Measurements from ENCODE around the gene TBX2. TPM values are rescaled to one million over a fixed set of nuclear protein-coding genes. Genes with fewer than 3 reads are reported as not detected.
A peak's percentile ranks its signal among the peaks of the same experiment; 100 is the strongest.

TBX2 gene
- total and polyA plus RNA-seq, 2 of the 13 experiments (the other 11 are each of a cell fraction or from before 2014, with no cell fraction given): 2.8 to 15.3 TPM

GRCh38 chr17:61412143-61412859 lies 12.7 kb downstream of the TBX2 start (continued):
- TF ChIP-seq NONO (IDR thresholded peaks at IDR 0.05) (no peak), NONO (CRISPR knock-in tag; conservative IDR thresholded peaks at IDR 0.05) (peak; percentile 98), RXRA (CRISPR knock-in tag; IDR thresholded peaks at IDR 0.05) (peak; percentile 62; the same call in 1 of the 2 replicates), TEF (CRISPR knock-in tag; IDR thresholded peaks at IDR 0.05) (peak; percentile 30), ZNF503 (CRISPR knock-in tag; IDR thresholded peaks at IDR 0.05) (peak; percentile 55; the same call in 1 of the 2 replicates), STAT5B (CRISPR knock-in tag; IDR thresholded peaks at IDR 0.05) (peak; percentile 40; the same call in 1 of the 2 replicates), ZNF775 (CRISPR knock-in tag; IDR thresholded peaks at IDR 0.05; ENCODE audit: borderline replicate concordance) (peak; percentile 31; the same call in 1 of the 2 replicates), TAF1 (CRISPR knock-in tag; IDR thresholded peaks at IDR 0.05) (peak; percentile 67; the same call in 1 of the 2 replicates), ZNF224 (CRISPR knock-in tag; IDR thresholded peaks at IDR 0.05) (peak; percentile 98), BHLHE40 (IDR thresholded peaks at IDR 0.05; ENCODE audit: low read length) (peak; percentile 43; the same call in 1 of the 2 replicates), GATAD1 (CRISPR knock-in tag; IDR thresholded peaks at IDR 0.05) (peak; percentile 68), NAIF1 (CRISPR knock-in tag; IDR thresholded peaks at IDR 0.05; ENCODE audit: borderline replicate concordance) (0 out of 2 replicates have a peak, but pooled peaks have one; percentile 57), NCOA2 (CRISPR knock-in tag; IDR thresholded peaks at IDR 0.05) (peak; percentile 57; the same call in 1 of the 2 replicates), U2AF1 (optimal IDR thresholded peaks at IDR 0.05; ENCODE audit: low read depth, low read length) (peak; percentile 74), ZNF768 (CRISPR knock-in tag; IDR thresholded peaks at IDR 0.05) (peak; percentile 75), ZBTB14 (CRISPR knock-in tag; IDR thresholded peaks at IDR 0.05) (peak; percentile 51; the same call in 1 of the 2 replicates), ZSCAN30 (CRISPR knock-in tag; IDR thresholded peaks at IDR 0.05) (peak; percentile 91), AFF4 (CRISPR knock-in tag; IDR thresholded peaks at IDR 0.05) (no peak), MTERF4 (CRISPR knock-in tag; IDR thresholded peaks at IDR 0.05) (0 out of 2 replicates have a peak, but pooled peaks have one; percentile 28)
